ENCODE measurements around the gene UBE2N. TPM values are rescaled to one million over a fixed set of nuclear protein-coding genes. Genes with fewer than 3 reads are reported as not detected.
A peak's percentile ranks its signal among the peaks of the same experiment; 100 is the strongest.
"Not testable (repeated sequence)": the region's sequence is repeated elsewhere in the genome, so short reads cannot be mapped to it uniquely, and the experiment has no call there.

UBE2N gene
- total RNA-seq, 1 experiment from 2014 or later = 177 TPM

- intact Hi-C loops (cut with micrococcal nuclease; ENCODE audit: unreplicated experiment) = no loop called here
- no peaks in the 10 kb centered on the region for H3K27me3 ChIP-seq (replicated peaks; ENCODE audit: insufficient read depth, low read depth, low read length, poor library complexity)
- ChIA-PET CTCF (no interaction called here), POLR2A (ENCODE audit: low non-redundant PET) (no interaction called here)
- TF ChIP-seq CTCF (conservative IDR thresholded peaks at IDR 0.05; ENCODE audit: low read depth, low read length) (no peak), EZH2 (IDR thresholded peaks at IDR 0.05; ENCODE audit: borderline replicate concordance, low read depth, low read length, poor library complexity, severe bottlenecking) (no peak)
- peaks cover 24% of the 10 kb centered on the region for H3K4me1 ChIP-seq (ENCODE audit: insufficient read depth, low read length, poor library complexity, severe bottlenecking)
- no peak overlapping the region for H3K27ac ChIP-seq (ENCODE audit: low read depth, low read length, poor library complexity, severe bottlenecking)
- H3K9me3 ChIP-seq (ENCODE audit: low read depth, low read length, poor library complexity, severe bottlenecking) = no peaks in the 10 kb centered on the region
- no peak overlapping the region for H3K4me3 ChIP-seq (ENCODE audit: low read depth, low read length, poor library complexity, severe bottlenecking)
- no TSS peak for BruUV-seq (replicated peaks)
- no peak for DNase-seq (ENCODE audit: low spot score)
- H3K36me3 ChIP-seq (ENCODE audit: insufficient read depth, low read length, poor library complexity, severe bottlenecking) = no peaks in the 10 kb centered on the region
Measured at GRCh38 chr12:93387780-93388179, 54.0 kb downstream of the UBE2N start.

- H3K4me3 ChIP-seq (ENCODE audit: low read depth, low read length, poor library complexity, severe bottlenecking) = peak overlapping the region; percentile 89
- CTCF ChIA-PET = interaction anchor here (0.7 kb wide), 1 partner anchor 12 kb away, joined by 3 read pairs; no protein-coding TSS in a partner anchor
- POLR2A ChIA-PET (ENCODE audit: low non-redundant PET) = interaction anchor here (0.6 kb wide), 1 partner anchor 408 kb away, joined by 5 read pairs; no protein-coding TSS in a partner anchor
Measured at GRCh38 chr12:93381976-93382437, 59.7 kb downstream of the UBE2N start.

GRCh38 chr12:93381161-93381975 lies 60.4 kb downstream of the UBE2N start:
- no peak overlapping the region for H3K27ac ChIP-seq (ENCODE audit: low read depth, low read length, poor library complexity, severe bottlenecking)

More at GRCh38 chr12:93381976-93382437, 59.7 kb downstream of the UBE2N start:
- peaks cover 23% of the 10 kb centered on the region for H3K4me1 ChIP-seq (ENCODE audit: insufficient read depth, low read length, poor library complexity, severe bottlenecking)
- intact Hi-C loops (cut with micrococcal nuclease; ENCODE audit: unreplicated experiment); H3K36me3 ChIP-seq (ENCODE audit: insufficient read depth, low read length, poor library complexity, severe bottlenecking); DNase-seq (ENCODE audit: low spot score); H3K9me3 ChIP-seq (ENCODE audit: low read depth, low read length, poor library complexity, severe bottlenecking); BruUV-seq (replicated peaks); H3K27ac ChIP-seq (ENCODE audit: low read depth, low read length, poor library complexity, severe bottlenecking); H3K27me3 ChIP-seq (replicated peaks; ENCODE audit: insufficient read depth, low read depth, low read length, poor library complexity): not testable (repeated sequence)

More at GRCh38 chr12:93381161-93381975, 60.4 kb downstream of the UBE2N start:
- POLR2A ChIA-PET (ENCODE audit: low non-redundant PET) = no interaction called here
- H3K4me3 ChIP-seq (ENCODE audit: low read depth, low read length, poor library complexity, severe bottlenecking) = peak overlapping the region; percentile 89
- no peaks in the 10 kb centered on the region for H3K9me3 ChIP-seq (ENCODE audit: low read depth, low read length, poor library complexity, severe bottlenecking)
- no peak for DNase-seq (ENCODE audit: low spot score)
- no peak for TF ChIP-seq CTCF (conservative IDR thresholded peaks at IDR 0.05; ENCODE audit: low read depth, low read length)
- TF ChIP-seq EZH2 (IDR thresholded peaks at IDR 0.05; ENCODE audit: borderline replicate concordance, low read depth, low read length, poor library complexity, severe bottlenecking) = no peak
- intact Hi-C loops (cut with micrococcal nuclease; ENCODE audit: unreplicated experiment) = no loop called here
- no TSS peak for BruUV-seq (replicated peaks)
- no peaks in the 10 kb centered on the region for H3K36me3 ChIP-seq (ENCODE audit: insufficient read depth, low read length, poor library complexity, severe bottlenecking)
- CTCF ChIA-PET = interaction anchor here (0.6 kb wide), 1 partner anchor 56 kb away, joined by 6 read pairs; no protein-coding TSS in a partner anchor
- H3K4me1 ChIP-seq (ENCODE audit: insufficient read depth, low read length, poor library complexity, severe bottlenecking) = peaks cover 29% of the 10 kb centered on the region
- H3K27me3 ChIP-seq (replicated peaks; ENCODE audit: insufficient read depth, low read depth, low read length, poor library complexity) = no peaks in the 10 kb centered on the region

Data from A673 (cell line).